GM18861 (cell line): ENCODE data around the gene CPNE4.
A peak's percentile ranks its signal among the peaks of the same experiment; 100 is the strongest.

ENCODE experiments used
- ATAC-seq: cut with Tn5 transposase; IDR thresholded peaks from one replicate; pipeline ENCODE4 v1.9.1; 2021; ENCODE audit not compliant: unreplicated experiment

CPNE4 gene

GRCh38 chr3:131705558-131706051 is 329.2 kb downstream of the CPNE4 start:
- peak; percentile 79 for ATAC-seq

GRCh38 chr3:131705099-131705498 is 329.7 kb downstream of the CPNE4 start:
- no peak for ATAC-seq

- no peak for ATAC-seq
Measured at GRCh38 chr3:131704098-131704497, 330.7 kb downstream of the CPNE4 start.

GRCh38 chr3:131702146-131702545 is 332.7 kb downstream of the CPNE4 start:
- ATAC-seq: no peak

GRCh38 chr3:131701153-131701770 is 333.6 kb downstream of the CPNE4 start:
- ATAC-seq: no peak

GRCh38 chr3:131699001-131699400 is 335.8 kb downstream of the CPNE4 start:
- ATAC-seq: no peak

- no peak for ATAC-seq
Measured at GRCh38 chr3:131694376-131694775, 340.4 kb downstream of the CPNE4 start.

- no peak for ATAC-seq
Measured at GRCh38 chr3:131692356-131692755, 342.5 kb downstream of the CPNE4 start.

GRCh38 chr3:131690800-131691199 is 344.0 kb downstream of the CPNE4 start:
- no peak for ATAC-seq

GRCh38 chr3:131688370-131688769 is 346.4 kb downstream of the CPNE4 start:
- ATAC-seq: peak; percentile 63

- no peak for ATAC-seq
Measured at GRCh38 chr3:131669600-131669999, 365.2 kb downstream of the CPNE4 start.

- no peak for ATAC-seq
Measured at GRCh38 chr3:131658771-131659170, 376.0 kb downstream of the CPNE4 start.

GRCh38 chr3:131658115-131658514 is 376.7 kb downstream of the CPNE4 start:
- ATAC-seq: no peak

GRCh38 chr3:131655070-131655690 is 379.6 kb downstream of the CPNE4 start:
- no peak for ATAC-seq

- ATAC-seq: peak; percentile 73
Measured at GRCh38 chr3:131645638-131646037, 389.2 kb downstream of the CPNE4 start.

GRCh38 chr3:131636266-131636775 is 398.5 kb downstream of the CPNE4 start:
- ATAC-seq: no peak

- no peak for ATAC-seq
Measured at GRCh38 chr3:131630807-131631206, 404.0 kb downstream of the CPNE4 start.

GRCh38 chr3:131630097-131630496 is 404.7 kb downstream of the CPNE4 start:
- ATAC-seq: peak; percentile 100

GRCh38 chr3:131623431-131623830 is 411.4 kb downstream of the CPNE4 start:
- ATAC-seq: no peak

- ATAC-seq: no peak
Measured at GRCh38 chr3:131622726-131623125, 412.1 kb downstream of the CPNE4 start.

GRCh38 chr3:131620977-131621376 is 413.8 kb downstream of the CPNE4 start:
- no peak for ATAC-seq

GRCh38 chr3:131619821-131620220 is 415.0 kb downstream of the CPNE4 start:
- ATAC-seq: no peak
